HG02973 (cell line): Measurements from ENCODE around the gene FARP1.

Experiments used
- ATAC-seq: cut with Tn5 transposase; IDR thresholded peaks from one replicate; pipeline ENCODE4 v1.9.1; 2021; ENCODE audit warnings: moderate library complexity; ENCODE audit not compliant: unreplicated experiment

Gene FARP1

GRCh38 chr13:98452851-98453843 lies 310.3 kb downstream of the FARP1 start:
- no peak for ATAC-seq

GRCh38 chr13:98454389-98454881 lies 311.5 kb downstream of the FARP1 start:
- ATAC-seq = no peak

- ATAC-seq = no peak
Observed at GRCh38 chr13:98456413-98456845, 313.5 kb downstream of the FARP1 start.

GRCh38 chr13:98457053-98457452 lies 314.2 kb downstream of the FARP1 start:
- no peak for ATAC-seq

GRCh38 chr13:98458431-98458830 lies 315.5 kb downstream of the FARP1 start:
- ATAC-seq = no peak

- no peak for ATAC-seq
Observed at GRCh38 chr13:98459171-98459681, 316.3 kb downstream of the FARP1 start.

GRCh38 chr13:98459721-98460370 lies 317.0 kb downstream of the FARP1 start:
- no peak for ATAC-seq

- no peak for ATAC-seq
Observed at GRCh38 chr13:98460516-98460915, 317.6 kb downstream of the FARP1 start.

- no peak for ATAC-seq
Observed at GRCh38 chr13:98461486-98462240, 318.8 kb downstream of the FARP1 start.

- ATAC-seq = no peak
Observed at GRCh38 chr13:98462241-98462882, 319.5 kb downstream of the FARP1 start.

- ATAC-seq = no peak
Observed at GRCh38 chr13:98462946-98463345, 320.1 kb downstream of the FARP1 start.

GRCh38 chr13:98466634-98467236 lies 323.8 kb downstream of the FARP1 start:
- no peak for ATAC-seq

- ATAC-seq = no peak
Observed at GRCh38 chr13:98467263-98467985, 324.5 kb downstream of the FARP1 start.

- no peak for ATAC-seq
Observed at GRCh38 chr13:98468361-98468760, 325.5 kb downstream of the FARP1 start.

GRCh38 chr13:98468929-98469328 lies 326.0 kb downstream of the FARP1 start:
- ATAC-seq = no peak

GRCh38 chr13:98470920-98471319 lies 328.0 kb downstream of the FARP1 start:
- no peak for ATAC-seq

GRCh38 chr13:98471934-98472333 lies 329.0 kb downstream of the FARP1 start:
- ATAC-seq = no peak

- no peak for ATAC-seq
Observed at GRCh38 chr13:98473135-98473787, 330.4 kb downstream of the FARP1 start.

GRCh38 chr13:98473788-98474144 lies 330.9 kb downstream of the FARP1 start:
- no peak for ATAC-seq
